ENCODE data around the gene FER.

GRCh38 chr5:109196087-109196822 is 448.6 kb downstream of the FER start:
- TF ChIP-seq EZH2 (IDR thresholded peaks at IDR 0.05; ENCODE audit: borderline replicate concordance, low read depth, low read length, poor library complexity, severe bottlenecking) (no peak), CTCF (conservative IDR thresholded peaks at IDR 0.05; ENCODE audit: low read depth, low read length) (no peak)

Measured in A673 (cell line).